Ovary (tissue), 9 donors: ENCODE data around the gene TENM4. TPM values are rescaled to one million over a fixed set of nuclear protein-coding genes. Genes with fewer than 3 reads are reported as not detected.

Source experiments
- DNase-seq, 5 donors: peaks; one replicate each; pipeline ENCODE4 v3.0.0-alpha.2; 2019 to 2020
- H3K27ac ChIP-seq, 2 donors: fragments of 200-600 bp; one replicate each; pipeline versions ENCODE4 v1.5.1 to v1.8.0; 2019 to 2022
- H3K27me3 ChIP-seq: fragments of 200-600 bp; one replicate; pipeline ENCODE4 v1.8.0; 2022
- H3K36me3 ChIP-seq: fragments of 200-600 bp; sonication (generic); one replicate; pipeline ENCODE4 v1.5.1; 2019
- H3K4me1 ChIP-seq: one replicate; pipeline ENCODE4 v1.8.1; 2013; ENCODE audit warnings: mild to moderate bottlenecking, moderate library complexity; ENCODE audit not compliant: insufficient read depth
- H3K4me3 ChIP-seq: fragments of 200-600 bp; sonication (generic); one replicate; pipeline ENCODE4 v1.5.1; 2017
- H3K9me3 ChIP-seq, 2 donors: fragments of 200-600 bp in 1 of 2; sonication (generic) in 1 of 2; one replicate each; pipeline versions ENCODE4 v1.5.1 to v1.8.1; 2013 to 2019; ENCODE audit warnings: mild to moderate bottlenecking in 1 of 2, moderate library complexity in 1 of 2
- EP300 ChIP-seq: sonication (generic); formaldehyde crosslinking; IDR thresholded peaks from one replicate; pipeline ENCODE4 v1.6.1; 2017; ENCODE audit warnings: antibody characterized with exemption
- POLR2A ChIP-seq: fragments of 450-650 bp; IDR thresholded peaks from one replicate; pipeline ENCODE4 v1.6.1; 2017; ENCODE audit warnings: antibody characterized with exemption, mild to moderate bottlenecking, moderate library complexity
- WGBS, 3 donors: extraction: QIAGEN DNeasy Blood & Tissue Kit in 1 of 3; methylation state at CpG; one replicate each; pipeline versions ENCODE4 v1.1.5 to v1.1.7; 2013 to 2017; 5-methylcytosine and 5-hydroxymethylcytosine counted together
- intact Hi-C, 4 donors: fragments of 100-400 bp; cut with DNase I; formaldehyde crosslinking; loops; one replicate each; pipeline versions ENCODE4 v1.11.0 to v1.15.1; 2022 to 2023
- polyA plus RNA-seq, 2 donors: library from polyadenylated mRNA; stranded (reverse); fragments of 200-250 nt in 1 of 2; fragments of 350-450 nt in 1 of 2; fragmentation: Illumina TruSeq in 1 of 2; extraction: RNeasy Lipid Tissue Mini Kit (QIAGEN cat#74804) in 1 of 2; gene quantifications; one replicate each; pipeline ENCODE4 v1.2.3, GENCODE V29; 2013 to 2014
- total RNA-seq, 7 donors: library from RNA; depleted of rRNA in 2 of 7; stranded (reverse); fragments of >200 nt in 2 of 7; fragmentation: NEBNext Ultra II Directional in 3 of 7; extraction: Animal tissue kit (Norgen Biotek cat#: 25700) in 3 of 7; gene quantifications; one replicate each; pipeline versions ENCODE4 v1.1.0 to v1.2.4, GENCODE V29; 2016 to 2023
- TF ChIP-seq, protein P1 (sequence below), 3 donors: fragments of 450-650 bp in 2 of 3; fragments of 200-600 bp in 1 of 3; IDR thresholded peaks; one replicate each; pipeline versions ENCODE4 v1.5.1 to v1.8.0; 2016 to 2022; ENCODE audit warnings: antibody characterized with exemption in 3 of 3, mild to moderate bottlenecking in 1 of 3
- donor health status: DM: no; HTN: no; CAD: no; lungs with moderate emphysema.
- donor health status: DM: no; HTN: no; CAD: no.
- donor health status: Bipolar disorder and iron deficiency.
- donor health status: DM: yes; HTN: yes; CAD: no.
- donor health status: DM: no; HTN: no; CAD: no.
- donor health status: DM: yes; HTN: yes; CAD: no.

Gene TENM4
- total and polyA plus RNA-seq, 9 donors = 11.0 to 206 (median 107) TPM

DNA sequence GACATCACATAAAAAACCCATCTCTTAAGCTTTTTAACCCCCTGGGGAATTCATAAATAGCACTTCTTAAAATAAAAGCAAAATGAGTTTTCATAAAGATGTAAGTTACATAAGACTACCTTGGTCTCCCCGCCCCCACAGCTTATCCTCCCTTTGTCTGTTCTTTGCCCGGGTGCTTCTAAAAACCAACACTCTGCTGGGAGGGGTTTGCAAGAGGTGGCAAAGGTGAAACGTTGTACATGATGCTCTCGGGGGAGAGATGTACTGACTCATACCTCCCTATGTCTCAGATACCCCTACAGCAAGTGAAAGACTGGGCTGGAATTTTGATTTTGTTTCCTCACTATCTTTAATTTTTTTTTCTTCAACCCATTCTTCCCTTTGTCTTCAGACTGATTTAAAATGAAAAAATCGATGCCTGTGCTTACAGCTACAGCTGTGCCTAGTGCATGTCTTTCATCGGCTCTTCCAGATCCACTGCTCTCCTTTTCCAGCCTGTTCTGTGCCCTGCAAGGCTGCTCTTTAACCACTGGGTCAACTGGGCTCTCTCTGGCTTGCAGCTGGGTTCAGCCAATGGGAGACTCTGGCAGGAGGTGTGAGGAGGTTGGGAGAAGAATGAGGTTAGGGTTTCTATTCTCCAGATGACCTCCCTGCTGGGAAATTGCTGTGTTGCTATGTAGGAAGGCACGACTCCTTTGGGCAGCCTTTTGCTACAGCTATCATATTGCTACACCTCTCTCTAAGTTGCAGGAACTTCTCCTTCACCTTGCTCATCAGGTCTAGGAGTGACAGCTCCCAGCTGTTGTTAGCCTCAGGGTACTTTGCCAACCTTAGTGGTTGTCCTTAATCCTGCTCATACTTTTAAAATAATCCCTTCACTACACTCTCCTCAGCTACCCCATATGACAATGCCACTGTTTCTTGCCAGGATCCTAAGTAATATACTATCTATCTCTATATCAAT, 266.5 kb downstream of the TENM4 start:
- Histone ChIP-seq H3K36me3 (no peaks in the 10 kb centered on the region), H3K27me3 (no peaks in the 10 kb centered on the region), H3K4me3 (no peak overlapping the region), H3K9me3 (no peaks in the 10 kb centered on the region), H3K27ac (peak overlapping the region in 1 of 2 donors; percentile 53), H3K4me1 (peaks cover 6% of the 10 kb centered on the region)
- WGBS, 3 donors = 2 to 15% (median 3%) methylated on average over 7 of the region's 7 CpGs
- intact Hi-C loops = loop anchor here in 1 of 4 donors (5.0 kb wide), 1 partner anchor 263 kb away; no protein-coding TSS in a partner anchor
- DNase-seq = peak in 4 of 5 donors; percentile 28 to 69 (median 48)
- no peak for TF ChIP-seq EP300
- no peak for TF ChIP-seq POLR2A
- TF ChIP-seq, protein P1, sequence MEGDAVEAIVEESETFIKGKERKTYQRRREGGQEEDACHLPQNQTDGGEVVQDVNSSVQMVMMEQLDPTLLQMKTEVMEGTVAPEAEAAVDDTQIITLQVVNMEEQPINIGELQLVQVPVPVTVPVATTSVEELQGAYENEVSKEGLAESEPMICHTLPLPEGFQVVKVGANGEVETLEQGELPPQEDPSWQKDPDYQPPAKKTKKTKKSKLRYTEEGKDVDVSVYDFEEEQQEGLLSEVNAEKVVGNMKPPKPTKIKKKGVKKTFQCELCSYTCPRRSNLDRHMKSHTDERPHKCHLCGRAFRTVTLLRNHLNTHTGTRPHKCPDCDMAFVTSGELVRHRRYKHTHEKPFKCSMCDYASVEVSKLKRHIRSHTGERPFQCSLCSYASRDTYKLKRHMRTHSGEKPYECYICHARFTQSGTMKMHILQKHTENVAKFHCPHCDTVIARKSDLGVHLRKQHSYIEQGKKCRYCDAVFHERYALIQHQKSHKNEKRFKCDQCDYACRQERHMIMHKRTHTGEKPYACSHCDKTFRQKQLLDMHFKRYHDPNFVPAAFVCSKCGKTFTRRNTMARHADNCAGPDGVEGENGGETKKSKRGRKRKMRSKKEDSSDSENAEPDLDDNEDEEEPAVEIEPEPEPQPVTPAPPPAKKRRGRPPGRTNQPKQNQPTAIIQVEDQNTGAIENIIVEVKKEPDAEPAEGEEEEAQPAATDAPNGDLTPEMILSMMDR (IDR thresholded peaks at IDR 0.05) = no peak

DNA sequence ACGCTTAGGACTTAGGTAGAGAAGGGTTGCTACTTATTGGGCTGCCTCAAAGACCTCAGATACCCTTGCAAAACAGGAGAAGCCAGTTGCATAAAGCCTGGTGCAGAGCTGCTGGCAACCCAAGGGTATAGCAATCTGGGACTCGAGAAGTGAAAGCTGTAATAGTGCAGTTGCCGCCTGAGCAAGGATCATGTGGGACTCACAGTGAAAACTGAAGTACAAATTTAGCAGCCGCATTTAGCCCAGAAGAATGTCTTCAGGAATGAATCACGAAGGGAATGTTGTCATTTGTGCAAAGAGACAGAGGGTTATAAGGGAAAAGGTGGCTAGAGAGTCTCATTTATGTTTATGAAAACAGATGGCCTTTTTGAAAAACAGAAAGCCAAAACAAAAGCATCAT, 267.2 kb downstream of the TENM4 start:
- Histone ChIP-seq H3K9me3 (no peaks in the 10 kb centered on the region), H3K4me1 (peaks cover 7% of the 10 kb centered on the region), H3K4me3 (no peak overlapping the region), H3K27me3 (no peaks in the 10 kb centered on the region), H3K36me3 (no peaks in the 10 kb centered on the region), H3K27ac (peak overlapping the region in 1 of 2 donors; percentile 53)
- WGBS, 3 donors = 10 to 20% (median 12%) methylated on average over 5 of the region's 5 CpGs
- intact Hi-C loops = loop anchor here in 1 of 4 donors (5.0 kb wide), 1 partner anchor 264 kb away; no protein-coding TSS in a partner anchor
- peak in 4 of 5 donors; percentile 33 to 61 (median 40) for DNase-seq
- no peak for TF ChIP-seq EP300
- TF ChIP-seq POLR2A = no peak
- TF ChIP-seq, protein P1 (IDR thresholded peaks at IDR 0.05) = no peak

DNA sequence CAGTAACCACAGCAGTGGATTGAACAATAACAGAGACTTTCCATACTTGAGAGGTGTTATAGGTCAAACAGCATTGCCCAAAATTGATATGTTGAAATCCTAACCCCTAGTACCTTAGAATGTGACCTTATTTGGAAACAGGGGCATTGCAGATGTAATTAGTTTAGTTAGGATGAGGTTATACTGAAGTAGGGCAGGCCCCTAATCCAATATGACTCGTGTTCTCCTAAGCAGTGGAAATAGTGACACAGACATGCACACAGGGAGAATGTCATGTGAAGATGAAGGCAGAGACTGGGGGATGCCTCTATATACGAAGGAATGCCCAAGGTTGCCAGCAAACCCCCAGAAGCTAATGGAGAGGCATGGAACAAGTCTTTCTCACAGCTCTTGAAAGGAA, 270.5 kb downstream of the TENM4 start:
- H3K4me1 ChIP-seq = peaks cover 7% of the 10 kb centered on the region
- intact Hi-C loops = loop anchor here in 1 of 4 donors (5.0 kb wide), 1 partner anchor 267 kb away; no protein-coding TSS in a partner anchor

DNA sequence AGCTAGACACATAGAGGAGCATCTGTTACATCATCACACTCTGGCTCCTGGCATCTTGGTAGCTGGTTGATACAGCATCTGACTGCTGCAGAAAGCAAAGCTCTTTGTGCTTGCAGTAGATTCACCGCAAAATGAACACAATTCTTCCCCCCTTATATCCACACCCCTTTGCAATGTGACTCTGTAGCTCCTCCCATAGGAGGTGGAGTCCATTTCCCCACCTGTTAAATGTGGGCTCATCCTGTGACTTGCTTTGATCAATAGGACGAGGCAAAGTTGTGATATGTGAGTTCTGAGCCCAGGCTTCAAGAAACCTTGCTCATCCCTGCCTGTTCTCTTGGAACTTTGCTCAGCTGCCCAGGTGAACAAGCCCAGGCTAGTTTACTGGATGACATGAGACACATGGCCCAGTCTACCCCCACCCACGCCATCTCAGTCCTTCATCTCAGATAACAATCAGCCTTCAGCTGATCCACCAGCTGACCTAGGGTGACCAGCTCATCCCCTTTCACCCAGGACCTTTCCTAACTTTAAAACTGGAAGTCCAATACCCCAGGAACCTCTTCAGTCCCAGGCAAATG, 272.2 kb downstream of the TENM4 start:
- 30 to 96% (median 92%) methylated on average over 3 of the region's 3 CpGs for WGBS, 3 donors
- Histone ChIP-seq H3K4me3 (no peak overlapping the region), H3K27me3 (no peaks in the 10 kb centered on the region), H3K36me3 (no peaks in the 10 kb centered on the region), H3K4me1 (peaks cover 2% of the 10 kb centered on the region), H3K9me3 (no peaks in the 10 kb centered on the region), H3K27ac (no peak overlapping the region)
- DNase-seq = no peak
- intact Hi-C loops = no loop called here
- TF ChIP-seq EP300 = no peak
- TF ChIP-seq, protein P1 (IDR thresholded peaks at IDR 0.05) = no peak
- TF ChIP-seq POLR2A = no peak

More for the DNA sequence above, 270.5 kb downstream of the TENM4 start:
- DNase-seq = no peak
- Histone ChIP-seq H3K36me3 (no peaks in the 10 kb centered on the region), H3K4me3 (no peak overlapping the region), H3K27me3 (no peaks in the 10 kb centered on the region), H3K9me3 (no peaks in the 10 kb centered on the region), H3K27ac (no peak overlapping the region)
- TF ChIP-seq, protein P1 (IDR thresholded peaks at IDR 0.05) = no peak
- TF ChIP-seq EP300 (no peak), POLR2A (no peak)
- WGBS, 3 donors = 85 to 93% (median 87%) methylated on average over 2 of the region's 2 CpGs
